ENCODE measurements around the gene E2F4. TPM values are rescaled to one million over a fixed set of nuclear protein-coding genes. Genes with fewer than 3 reads are reported as not detected.

Gene E2F4
- total and polyA plus RNA-seq, 8 donors = 45.7 to 81.4 (median 53.9) TPM

DNA sequence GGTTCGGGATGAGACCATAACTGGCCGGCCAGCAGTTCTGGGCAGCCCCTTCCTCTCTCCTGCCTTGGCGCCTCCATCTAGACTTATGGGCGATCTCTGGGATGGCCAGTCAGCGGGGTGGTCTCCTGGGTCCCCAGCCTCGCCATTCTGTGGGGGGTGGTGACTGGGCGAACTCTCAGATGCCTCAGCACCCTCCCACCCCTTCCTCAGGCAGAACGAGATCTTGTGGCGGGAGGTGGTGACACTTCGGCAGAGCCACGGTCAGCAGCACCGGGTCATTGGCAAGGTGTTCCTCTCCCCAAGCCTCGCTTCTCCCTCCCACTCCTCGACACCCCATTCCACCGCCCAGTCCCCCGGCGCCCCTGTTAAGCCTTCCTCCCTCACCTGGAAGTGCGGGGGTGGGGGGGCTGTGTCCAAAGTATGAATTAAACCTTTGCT, 25.8 kb upstream of the E2F4 start:
- Histone ChIP-seq H3K4me3 (no peak overlapping the region), H3K4me1 (peaks cover 49 to 69% of the 10 kb centered on the region in 2 donors), H3K27ac (no peak overlapping the region), H3K9me3 (no peaks in the 10 kb centered on the region), H3K36me3 (no peaks in the 10 kb centered on the region), H3K27me3 (peaks cover 25 to 100% of the 10 kb centered on the region in 2 donors)
- intact Hi-C loops (cut with DNase I) = no loop called here
- ATAC-seq (no peak), DNase-seq (no peak)
- TF ChIP-seq, protein P1, sequence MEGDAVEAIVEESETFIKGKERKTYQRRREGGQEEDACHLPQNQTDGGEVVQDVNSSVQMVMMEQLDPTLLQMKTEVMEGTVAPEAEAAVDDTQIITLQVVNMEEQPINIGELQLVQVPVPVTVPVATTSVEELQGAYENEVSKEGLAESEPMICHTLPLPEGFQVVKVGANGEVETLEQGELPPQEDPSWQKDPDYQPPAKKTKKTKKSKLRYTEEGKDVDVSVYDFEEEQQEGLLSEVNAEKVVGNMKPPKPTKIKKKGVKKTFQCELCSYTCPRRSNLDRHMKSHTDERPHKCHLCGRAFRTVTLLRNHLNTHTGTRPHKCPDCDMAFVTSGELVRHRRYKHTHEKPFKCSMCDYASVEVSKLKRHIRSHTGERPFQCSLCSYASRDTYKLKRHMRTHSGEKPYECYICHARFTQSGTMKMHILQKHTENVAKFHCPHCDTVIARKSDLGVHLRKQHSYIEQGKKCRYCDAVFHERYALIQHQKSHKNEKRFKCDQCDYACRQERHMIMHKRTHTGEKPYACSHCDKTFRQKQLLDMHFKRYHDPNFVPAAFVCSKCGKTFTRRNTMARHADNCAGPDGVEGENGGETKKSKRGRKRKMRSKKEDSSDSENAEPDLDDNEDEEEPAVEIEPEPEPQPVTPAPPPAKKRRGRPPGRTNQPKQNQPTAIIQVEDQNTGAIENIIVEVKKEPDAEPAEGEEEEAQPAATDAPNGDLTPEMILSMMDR (IDR thresholded peaks at IDR 0.05) = no peak

GRCh38 chr16:67166598-67167168, 25.3 kb upstream of the E2F4 start:
- intact Hi-C loops (cut with DNase I) = no loop called here
- Histone ChIP-seq H3K4me3 (no peak overlapping the region), H3K4me1 (peaks cover 45 to 69% of the 10 kb centered on the region in 2 donors), H3K27me3 (peaks cover 25 to 100% of the 10 kb centered on the region in 2 donors), H3K27ac (no peak overlapping the region), H3K9me3 (no peaks in the 10 kb centered on the region), H3K36me3 (no peaks in the 10 kb centered on the region)
- ATAC-seq (no peak), DNase-seq (no peak)
- TF ChIP-seq, protein P1 (IDR thresholded peaks at IDR 0.05) = no peak

DNA sequence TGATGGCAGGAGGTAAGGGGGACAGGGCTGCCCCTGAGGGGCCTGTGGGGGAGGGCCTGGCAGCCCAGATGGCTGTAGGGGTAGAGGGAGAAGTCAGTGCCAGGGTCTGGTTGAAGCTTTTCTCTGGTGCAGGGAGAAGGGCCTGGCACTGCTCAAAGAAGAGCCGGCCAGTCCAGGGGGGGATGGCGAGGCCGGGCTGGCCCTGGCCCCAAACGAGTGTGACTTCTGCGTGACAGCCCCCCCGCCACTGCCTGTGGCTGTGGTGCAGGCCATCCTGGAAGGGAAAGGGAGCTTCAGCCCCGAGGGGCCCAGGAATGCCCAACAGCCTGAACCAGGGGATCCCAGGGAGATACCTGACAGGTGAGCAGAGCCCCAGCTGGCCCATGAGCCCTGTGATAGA, 24.4 kb upstream of the E2F4 start:
- no peaks in the 10 kb centered on the region for H3K9me3 ChIP-seq
- intact Hi-C loops (cut with DNase I) = no loop called here
- no peaks in the 10 kb centered on the region for H3K36me3 ChIP-seq
- H3K4me1 ChIP-seq = peaks cover 39 to 66% of the 10 kb centered on the region in 2 donors
- TF ChIP-seq, protein P1 (IDR thresholded peaks at IDR 0.05) = no peak
- H3K27me3 ChIP-seq = peaks cover 25 to 92% of the 10 kb centered on the region in 2 donors
- no peak overlapping the region for H3K4me3 ChIP-seq
- peak in 1 of 4 donors; percentile 61 for DNase-seq
- H3K27ac ChIP-seq = no peak overlapping the region
- ATAC-seq = no peak

GRCh38 chr16:67169011-67169451, 22.9 kb upstream of the E2F4 start:
- no peaks in the 10 kb centered on the region for H3K36me3 ChIP-seq
- no peak overlapping the region for H3K4me3 ChIP-seq
- intact Hi-C loops (cut with DNase I) = no loop called here
- H3K27me3 ChIP-seq = peaks cover 18 to 90% of the 10 kb centered on the region in 2 donors
- peak in 1 of 4 donors; percentile 39 for DNase-seq
- ATAC-seq = no peak
- no peak overlapping the region for H3K27ac ChIP-seq
- TF ChIP-seq, protein P1 (IDR thresholded peaks at IDR 0.05) = no peak
- H3K4me1 ChIP-seq = peaks cover 32 to 66% of the 10 kb centered on the region in 2 donors
- H3K9me3 ChIP-seq = no peaks in the 10 kb centered on the region

GRCh38 chr16:67169642-67170167, 22.2 kb upstream of the E2F4 start:
- intact Hi-C loops (cut with DNase I) = no loop called here
- peaks cover 18 to 90% of the 10 kb centered on the region in 2 donors for H3K27me3 ChIP-seq
- ATAC-seq (no peak), DNase-seq (peak in 1 of 4 donors; percentile 78)
- H3K9me3 ChIP-seq = no peaks in the 10 kb centered on the region
- TF ChIP-seq, protein P1 (IDR thresholded peaks at IDR 0.05) = peak; percentile 33 to 46
- peak overlapping the region; percentile 29 to 43 for H3K4me3 ChIP-seq
- peak overlapping the region; percentile 81 to 90 for H3K27ac ChIP-seq
- no peaks in the 10 kb centered on the region for H3K36me3 ChIP-seq
- H3K4me1 ChIP-seq = peaks cover 33 to 66% of the 10 kb centered on the region in 2 donors
